IMR-90 (cell line): ENCODE data around the gene PPP2R5B. TPM values are rescaled to one million over a fixed set of nuclear protein-coding genes. Genes with fewer than 3 reads are reported as not detected.

Experiments used
- ATAC-seq: fragments of 200-7000 bp; cut with Tn5 transposase; 2 replicates; pipeline ENCODE4 v1.9.1; 2020; ENCODE audit warnings: low read depth, mild to moderate bottlenecking, moderate library complexity
- BruUV-seq: library from RNA; stranded (reverse); fragments of 400-500 nt; replicated peaks from 2 replicates; lab custom pipeline; 2021; lab: Mats Ljungman, UMichigan
- CTCF ChIA-PET: fragments of 300-600 bp; formaldehyde crosslinking; extraction: SDS; loops from one replicate; lab custom pipeline; 2021; ENCODE audit warnings: antibody characterized with exemption; lab: Yijun Ruan, JAX
- POLR2A ChIA-PET: fragments of 300-600 bp; sonication (Branson Sonifier 250); formaldehyde crosslinking; loops from one replicate; lab custom pipeline; 2022; ENCODE audit warnings: antibody characterized with exemption; ENCODE audit not compliant: unreplicated experiment; lab: Charles Lee
- DNase-seq: peaks from one replicate; pipeline ENCODE4 v3.0.0; 2013
- H2AFZ ChIP-seq: replicated peaks from 2 replicates; pipeline ENCODE3; 2013; ENCODE audit warnings: low read length, mild to moderate bottlenecking; ENCODE audit not compliant: poor library complexity
- H2AK5ac ChIP-seq: 2 replicates; pipeline ENCODE4 v1.6.1; 2013; ENCODE audit warnings: low read depth, low read length, inconsistent platforms
- H2AK9ac ChIP-seq: replicated peaks from 2 replicates; pipeline ENCODE3; 2013; ENCODE audit warnings: mild to moderate bottlenecking, low read depth, low read length, moderate library complexity; ENCODE audit not compliant: poor library complexity
- H2BK120ac ChIP-seq: 2 replicates; pipeline ENCODE4 v1.6.1; 2013; ENCODE audit warnings: low read depth, low read length, inconsistent platforms
- H2BK15ac ChIP-seq: 3 replicates; pipeline ENCODE4 v1.6.1; 2013; ENCODE audit warnings: low read depth, low read length, inconsistent platforms
- H2BK20ac ChIP-seq: 2 replicates; pipeline ENCODE4 v1.6.1; 2013; ENCODE audit warnings: low read depth, mild to moderate bottlenecking, inconsistent platforms, low read length, moderate library complexity
- H2BK5ac ChIP-seq: 2 replicates; pipeline ENCODE4 v1.6.1; 2013; ENCODE audit warnings: mild to moderate bottlenecking, low read depth, low read length, inconsistent platforms; ENCODE audit not compliant: poor library complexity, severe bottlenecking
- H3K14ac ChIP-seq: replicated peaks from 2 replicates; pipeline ENCODE4 v1.6.1; 2013; ENCODE audit warnings: low read depth, low read length, inconsistent platforms
- H3K18ac ChIP-seq: 2 replicates; pipeline ENCODE4 v1.6.1; 2013; ENCODE audit warnings: low read depth, low read length, control low read depth
- H3K23ac ChIP-seq: 2 replicates; pipeline ENCODE4 v1.6.1; 2013; ENCODE audit warnings: low read depth, low read length, inconsistent platforms
- H3K27ac ChIP-seq: 2 replicates; pipeline ENCODE4 v1.5.1; 2013; ENCODE audit warnings: mild to moderate bottlenecking, control low read depth, low read length; ENCODE audit not compliant: insufficient read depth
- H3K27me3 ChIP-seq: 2 replicates; pipeline ENCODE4 v1.6.1; 2013; ENCODE audit warnings: low read length; ENCODE audit not compliant: control insufficient read depth, insufficient read depth
- H3K36me3 ChIP-seq: 2 replicates; pipeline ENCODE4 v1.6.1; 2013; ENCODE audit warnings: low read length, mixed read lengths; ENCODE audit not compliant: control insufficient read depth, insufficient read depth
- H3K4ac ChIP-seq: 2 replicates; pipeline ENCODE4 v1.6.1; 2013; ENCODE audit warnings: low read depth, low read length, inconsistent platforms
- H3K4me1 ChIP-seq: 2 replicates; pipeline ENCODE4 v1.6.1; 2013; ENCODE audit warnings: low read length, mixed read lengths; ENCODE audit not compliant: control insufficient read depth, insufficient read depth
- H3K4me2 ChIP-seq: 2 replicates; pipeline ENCODE4 v1.6.1; 2013; ENCODE audit warnings: low read depth, mild to moderate bottlenecking, control low read depth, low read length, moderate library complexity
- H3K4me3 ChIP-seq: 2 replicates; pipeline ENCODE4 v1.5.1; 2013; ENCODE audit warnings: low read depth, mild to moderate bottlenecking, control low read depth, low read length, moderate library complexity; ENCODE audit not compliant: insufficient read depth
- H3K56ac ChIP-seq: 2 replicates; pipeline ENCODE4 v1.6.1; 2013; ENCODE audit warnings: low read length, inconsistent platforms; ENCODE audit not compliant: insufficient read depth; ENCODE audit errors: extremely low read depth
- H3K79me1 ChIP-seq, 2 experiments: 2 replicates each; pipeline ENCODE4 v1.6.1; 2013; ENCODE audit warnings: low read length in 2 of 2, inconsistent platforms in 1 of 2, low read depth in 1 of 2
- H3K9ac ChIP-seq: 2 replicates; pipeline ENCODE4 v1.6.1; 2013; ENCODE audit warnings: low read depth, low read length, control low read depth
- H3K9me1 ChIP-seq: 2 replicates; pipeline ENCODE4 v1.6.1; 2013; ENCODE audit warnings: low read length, inconsistent platforms; ENCODE audit not compliant: insufficient read depth
- H3K9me3 ChIP-seq: 2 replicates; pipeline ENCODE4 v1.6.1; 2013; ENCODE audit warnings: low read length; ENCODE audit not compliant: control insufficient read depth, insufficient read depth
- H4K20me1 ChIP-seq: 2 replicates; pipeline ENCODE4 v1.6.1; 2013; ENCODE audit warnings: low read length, inconsistent platforms; ENCODE audit not compliant: insufficient read depth
- H4K5ac ChIP-seq: 2 replicates; pipeline ENCODE4 v1.6.1; 2013; ENCODE audit warnings: mild to moderate bottlenecking, low read depth, low read length, control low read depth
- H4K8ac ChIP-seq, 2 experiments: 2 replicates each; pipeline ENCODE4 v1.6.1; 2013; ENCODE audit warnings: low read depth in 2 of 2, low read length in 2 of 2, control low read depth in 1 of 2, inconsistent platforms in 1 of 2
- H4K91ac ChIP-seq: 2 replicates; pipeline ENCODE4 v1.6.1; 2013; ENCODE audit warnings: low read depth, low read length, inconsistent platforms; ENCODE audit not compliant: insufficient read depth
- FOS ChIP-seq: fragments of 150-350 bp; IDR thresholded peaks from 2 replicates; pipeline ENCODE4 v1.6.1; 2016; ENCODE audit warnings: low read depth, low read length
- MAZ ChIP-seq: IDR thresholded peaks from 2 replicates; pipeline ENCODE4 v1.6.1; 2012; ENCODE audit warnings: low read depth, mild to moderate bottlenecking, low read length, improper control_type of control experiment, moderate library complexity, borderline replicate concordance
- NFE2L2 ChIP-seq: fragments of 150-350 bp; IDR thresholded peaks from 2 replicates; pipeline ENCODE4 v1.6.1; 2016; ENCODE audit warnings: low read depth, mild to moderate bottlenecking, low read length
- WGBS, 2 experiments: methylation state at CpG; one replicate each; pipeline versions ENCODE4 v1.1.5 to v1.1.7; 2013; ENCODE audit warnings: missing lambda C conversion rate in 2 of 2; ENCODE audit not compliant: insufficient read length in 1 of 2; ENCODE audit errors: extremely low coverage in 2 of 2; 5-methylcytosine and 5-hydroxymethylcytosine counted together
- dilution Hi-C: fragments of 300-500 bp; cut with HindIII; formaldehyde crosslinking; loops from one replicate; pipeline ENCODE4 v1.14.3; 2018; ENCODE audit warnings: low sequenced_read_pairs; ENCODE audit not compliant: unreplicated experiment
- in situ Hi-C: fragments of 300-500 bp; cut with MboI; formaldehyde crosslinking; loops from 3 replicates; pipeline ENCODE4 v1.14.3; 2019; ENCODE audit warnings: low sequenced_read_pairs, inconsistent platforms, mixed read lengths
- intact Hi-C: fragments of 100-400 bp; cut with micrococcal nuclease; formaldehyde crosslinking; loops from 2 replicates; pipeline ENCODE4 v1.10.0; 2022
- polyA plus RNA-seq, 3 experiments: library from polyadenylated mRNA; depleted of rRNA; stranded (reverse); fragments of >200 nt; gene quantifications; 2 replicates each; pipeline ENCODE4 v1.2.3, GENCODE V29; 2012; ENCODE audit warnings: low replicate concordance in 1 of 3
- total RNA-seq: library from RNA; depleted of rRNA; stranded (reverse); fragments of >200 nt; gene quantifications from 2 replicates; pipeline ENCODE4 v1.2.3, GENCODE V29; 2012
- TF ChIP-seq, protein P1 (sequence below): fragments of 150-350 bp; IDR thresholded peaks from 2 replicates; pipeline ENCODE4 v1.6.1; 2017; ENCODE audit warnings: mild to moderate bottlenecking, antibody characterized with exemption, low read length, low read depth

Gene PPP2R5B
- total and polyA plus RNA-seq, 2 of the 4 experiments (the other 2 are of a cell fraction): 6.5 to 23.6 TPM

- Histone ChIP-seq H2BK15ac (no peak overlapping the region), H3K9ac (no peak overlapping the region), H4K91ac (no peak overlapping the region), H4K8ac (no peak overlapping the region), H3K9me3 (no peaks in the 10 kb centered on the region), H3K27ac (no peak overlapping the region), H3K14ac (no peak overlapping the region), H3K27me3 (peaks cover 2% of the 10 kb centered on the region; the same call in 1 of the 2 replicates), H2AFZ (no peak overlapping the region), H3K18ac (no peak overlapping the region), H3K79me1 (no peaks in the 10 kb centered on the region), H2AK9ac (no peak overlapping the region), H2BK120ac (no peak overlapping the region), H2BK5ac (no peak overlapping the region), H3K23ac (no peak overlapping the region), H3K36me3 (no peaks in the 10 kb centered on the region), H3K4me3 (no peak overlapping the region), H3K4ac (no peak overlapping the region), H2AK5ac (no peak overlapping the region), H3K4me1 (0 out of 2 replicates have a peak, but pooled peaks cover 1% of the 10 kb centered on the region), H4K20me1 (no peaks in the 10 kb centered on the region), H3K4me2 (no peak overlapping the region), H4K5ac (no peak overlapping the region), H3K56ac (no peak overlapping the region), H2BK20ac (no peak overlapping the region), H3K9me1 (no peaks in the 10 kb centered on the region; the same call in 1 of the 2 replicates)
- in situ Hi-C loops: no loop called here
- ATAC-seq: no peak
- TF ChIP-seq FOS (no peak), NFE2L2 (no peak), MAZ (no peak)
- TF ChIP-seq, protein P1, sequence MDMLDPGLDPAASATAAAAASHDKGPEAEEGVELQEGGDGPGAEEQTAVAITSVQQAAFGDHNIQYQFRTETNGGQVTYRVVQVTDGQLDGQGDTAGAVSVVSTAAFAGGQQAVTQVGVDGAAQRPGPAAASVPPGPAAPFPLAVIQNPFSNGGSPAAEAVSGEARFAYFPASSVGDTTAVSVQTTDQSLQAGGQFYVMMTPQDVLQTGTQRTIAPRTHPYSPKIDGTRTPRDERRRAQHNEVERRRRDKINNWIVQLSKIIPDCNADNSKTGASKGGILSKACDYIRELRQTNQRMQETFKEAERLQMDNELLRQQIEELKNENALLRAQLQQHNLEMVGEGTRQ: no peak
- ChIA-PET POLR2A (no interaction called here), CTCF (no interaction called here)
- dilution Hi-C loops: no loop called here
- no TSS peak for BruUV-seq
- 92% methylated on average over 8 of the region's 8 CpGs; no CpG with 5 or more reads in 1 of the 2 experiments for WGBS, 2 experiments
- no peak for DNase-seq
- intact Hi-C loops: no loop called here
Observed at GRCh38 chr11:64970731-64971151, 46.3 kb downstream of the PPP2R5B start.
